Erythroblast (primary cell): ENCODE measurements around the gene STK39.

Experiments
- GATA1 ChIP-seq: IDR thresholded peaks from 2 replicates; pipeline ENCODE4 v1.6.1; 2011; ENCODE audit warnings: low read depth, mild to moderate bottlenecking, control low read depth, low read length, moderate library complexity
- POLR2A ChIP-seq: IDR thresholded peaks from 2 replicates; pipeline ENCODE4 v1.6.1; 2011; ENCODE audit warnings: mild to moderate bottlenecking, low read length

DNA sequence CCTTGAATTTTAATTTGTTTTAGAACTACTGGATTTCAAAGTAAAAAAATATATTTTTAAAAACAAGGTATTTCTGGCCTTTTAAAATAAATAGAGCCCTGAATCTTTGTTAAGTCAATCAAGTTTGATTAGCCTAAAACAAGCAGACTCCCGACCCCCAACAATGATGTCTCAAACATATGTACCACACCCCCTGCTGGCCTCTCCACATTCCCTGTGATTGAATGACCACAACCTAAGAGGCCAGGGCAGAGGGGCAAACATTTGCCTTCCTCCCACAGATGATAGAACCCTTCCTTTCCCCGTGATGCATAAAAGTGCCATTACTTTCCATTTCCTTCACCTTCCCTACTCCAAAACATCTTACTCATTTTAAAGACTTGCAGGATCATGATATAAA is 130.9 kb downstream of the STK39 start:
- TF ChIP-seq POLR2A, result no peak
- TF ChIP-seq GATA1, result no peak
